Measurements from ENCODE around the gene ABAT.
"Not testable (repeated sequence)": the region's sequence is repeated elsewhere in the genome, so short reads cannot be mapped to it uniquely, and the experiment has no call there.

Gene ABAT

GRCh38 chr16:8648877-8649276, 25.5 kb upstream of the ABAT start:
- no peak overlapping the region for H3K27ac ChIP-seq
- no peak overlapping the region for H3K4me3 ChIP-seq
- TF ChIP-seq, protein P1, sequence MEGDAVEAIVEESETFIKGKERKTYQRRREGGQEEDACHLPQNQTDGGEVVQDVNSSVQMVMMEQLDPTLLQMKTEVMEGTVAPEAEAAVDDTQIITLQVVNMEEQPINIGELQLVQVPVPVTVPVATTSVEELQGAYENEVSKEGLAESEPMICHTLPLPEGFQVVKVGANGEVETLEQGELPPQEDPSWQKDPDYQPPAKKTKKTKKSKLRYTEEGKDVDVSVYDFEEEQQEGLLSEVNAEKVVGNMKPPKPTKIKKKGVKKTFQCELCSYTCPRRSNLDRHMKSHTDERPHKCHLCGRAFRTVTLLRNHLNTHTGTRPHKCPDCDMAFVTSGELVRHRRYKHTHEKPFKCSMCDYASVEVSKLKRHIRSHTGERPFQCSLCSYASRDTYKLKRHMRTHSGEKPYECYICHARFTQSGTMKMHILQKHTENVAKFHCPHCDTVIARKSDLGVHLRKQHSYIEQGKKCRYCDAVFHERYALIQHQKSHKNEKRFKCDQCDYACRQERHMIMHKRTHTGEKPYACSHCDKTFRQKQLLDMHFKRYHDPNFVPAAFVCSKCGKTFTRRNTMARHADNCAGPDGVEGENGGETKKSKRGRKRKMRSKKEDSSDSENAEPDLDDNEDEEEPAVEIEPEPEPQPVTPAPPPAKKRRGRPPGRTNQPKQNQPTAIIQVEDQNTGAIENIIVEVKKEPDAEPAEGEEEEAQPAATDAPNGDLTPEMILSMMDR (IDR thresholded peaks at IDR 0.05): no peak
- DNase-seq (ENCODE audit: low spot score): no peak

- Histone ChIP-seq H3K4me3 (no peak overlapping the region), H3K27ac (no peak overlapping the region)
- TF ChIP-seq, protein P1 (IDR thresholded peaks at IDR 0.05): no peak
- no peak for DNase-seq (ENCODE audit: low spot score)
Measured at GRCh38 chr16:8649829-8650554, 24.4 kb upstream of the ABAT start.

GRCh38 chr16:8651958-8652357, 22.5 kb upstream of the ABAT start:
- H3K27ac ChIP-seq; DNase-seq (ENCODE audit: low spot score); H3K4me3 ChIP-seq: not testable (repeated sequence)

DNA sequence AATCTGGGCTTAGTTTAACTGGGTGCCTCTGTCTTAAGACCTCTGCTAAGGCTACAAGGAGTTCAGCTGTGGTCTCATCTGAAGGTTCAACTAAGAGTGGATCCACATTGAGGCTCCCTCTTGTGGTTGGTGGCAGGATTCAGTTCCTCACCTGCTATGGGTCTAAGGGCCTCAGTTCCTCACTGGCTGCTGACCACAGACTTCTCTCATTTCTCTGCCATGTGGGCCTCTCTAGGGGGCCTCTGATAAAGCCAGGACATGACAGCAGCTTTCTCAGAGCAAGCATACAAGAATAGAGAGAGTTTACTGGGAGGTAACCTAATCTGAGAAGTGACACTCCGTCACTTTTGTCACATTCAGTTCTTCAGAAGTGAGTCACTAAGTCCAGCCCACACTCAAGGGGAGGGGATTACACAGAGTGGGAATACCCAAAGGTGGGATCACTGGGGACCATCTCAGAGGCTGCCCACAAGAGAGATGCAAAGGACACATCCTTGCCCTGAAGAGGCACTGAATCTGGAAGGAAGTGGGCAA, 19.2 kb upstream of the ABAT start:
- DNase-seq (ENCODE audit: low spot score): no peak
- Histone ChIP-seq H3K27ac (no peak overlapping the region), H3K4me3 (no peak overlapping the region)
- TF ChIP-seq, protein P1 (IDR thresholded peaks at IDR 0.05): no peak

DNA sequence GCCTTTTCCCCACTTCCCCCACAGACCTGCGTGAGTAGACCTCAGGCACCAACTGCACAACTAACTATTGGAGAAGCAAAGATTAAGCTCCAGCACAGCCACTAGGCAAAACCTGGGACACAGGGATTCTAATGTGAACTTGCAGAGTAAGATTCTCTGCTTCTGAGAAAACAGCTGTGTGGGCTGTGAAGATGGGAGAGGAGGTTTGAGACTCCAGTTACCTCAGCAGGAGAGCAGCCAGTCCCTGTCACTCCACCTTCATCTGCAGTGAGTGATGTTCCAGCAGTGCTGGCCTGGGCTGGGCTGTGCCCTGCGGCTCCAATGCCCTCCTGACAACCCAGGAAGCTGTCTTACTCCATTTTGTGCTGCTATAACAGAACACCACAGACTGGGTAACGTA, 18.0 kb upstream of the ABAT start:
- TF ChIP-seq, protein P1 (IDR thresholded peaks at IDR 0.05): no peak
- Histone ChIP-seq H3K4me3 (no peak overlapping the region), H3K27ac (no peak overlapping the region)
- DNase-seq (ENCODE audit: low spot score): no peak

GRCh38 chr16:8660841-8661301, 13.5 kb upstream of the ABAT start:
- TF ChIP-seq, protein P1 (IDR thresholded peaks at IDR 0.05): peak; percentile 34
- no peak for DNase-seq (ENCODE audit: low spot score)
- Histone ChIP-seq H3K27ac (no peak overlapping the region), H3K4me3 (no peak overlapping the region)

- no peak overlapping the region for H3K27ac ChIP-seq
- no peak for DNase-seq (ENCODE audit: low spot score)
- TF ChIP-seq, protein P1 (IDR thresholded peaks at IDR 0.05): no peak
Measured at GRCh38 chr16:8661703-8662102, 12.7 kb upstream of the ABAT start.

More at GRCh38 chr16:8661703-8662102, 12.7 kb upstream of the ABAT start:
- H3K4me3 ChIP-seq: no peak overlapping the region

Measured in coronary artery (tissue), 2 donors.